Sigmoid colon (tissue), 7 donors: ENCODE results near the gene SRP54. TPM values are rescaled to one million over a fixed set of nuclear protein-coding genes. Genes with fewer than 3 reads are reported as not detected.

Source experiments
- DNase-seq: peaks from one replicate; pipeline ENCODE4 v3.0.0-alpha.2; 2019
- H3K27ac ChIP-seq, 4 donors: fragments of 200-600 bp; sonication (generic); one replicate each; pipeline ENCODE4 v1.5.1; 2016 to 2019; ENCODE audit warnings: mild to moderate bottlenecking in 1 of 4
- H3K27me3 ChIP-seq, 3 donors: fragments of 200-600 bp; sonication (generic); one replicate each; pipeline ENCODE4 v1.5.1; 2019; ENCODE audit warnings: mild to moderate bottlenecking in 1 of 3
- H3K36me3 ChIP-seq, 4 donors: fragments of 200-600 bp; sonication (generic); one replicate each; pipeline ENCODE4 v1.5.1; 2016 to 2019
- H3K4me1 ChIP-seq, 4 donors: fragments of 200-600 bp; sonication (generic); one replicate each; pipeline ENCODE4 v1.5.1; 2017 to 2019
- H3K4me3 ChIP-seq, 4 donors: fragments of 200-600 bp; sonication (generic); one replicate each; pipeline ENCODE4 v1.5.1; 2017 to 2019; ENCODE audit warnings: mild to moderate bottlenecking in 2 of 4, moderate library complexity in 1 of 4
- H3K9me3 ChIP-seq, 4 donors: fragments of 200-600 bp in 3 of 4; sonication (generic) in 3 of 4; one replicate each; pipeline versions ENCODE4 v1.5.1 to v1.6.1; 2013 to 2019
- CTCF ChIP-seq, 4 experiments: fragments of 450-650 bp in 3 of 4; fragments of 200-600 bp in 1 of 4; IDR thresholded peaks; one replicate each; pipeline ENCODE4 v1.5.1; 2016 to 2019; ENCODE audit warnings: antibody characterized with exemption in 4 of 4, mild to moderate bottlenecking in 3 of 4, moderate library complexity in 2 of 4
- EP300 ChIP-seq, 4 donors: sonication (generic); formaldehyde crosslinking; IDR thresholded peaks; one replicate each; pipeline ENCODE4 v1.6.1; 2017; ENCODE audit warnings: antibody characterized with exemption in 4 of 4
- POLR2A ChIP-seq, 2 donors: fragments of 450-650 bp; IDR thresholded peaks; one replicate each; pipeline ENCODE4 v1.6.1; 2016; ENCODE audit warnings: antibody characterized with exemption in 2 of 2, mild to moderate bottlenecking in 2 of 2, moderate library complexity in 2 of 2
- POLR2AphosphoS5 ChIP-seq, 4 donors: sonication (generic); formaldehyde crosslinking; IDR thresholded peaks; one replicate each; pipeline ENCODE4 v1.6.1; 2017; ENCODE audit warnings: antibody characterized with exemption in 4 of 4
- WGBS, 2 donors: extraction: QIAGEN DNeasy Blood & Tissue Kit; methylation state at CpG; one replicate each; pipeline ENCODE4 v1.1.7; 2013; 5-methylcytosine and 5-hydroxymethylcytosine counted together
- intact Hi-C: fragments of 100-400 bp; cut with DNase I; formaldehyde crosslinking; loops from one replicate; pipeline ENCODE4 v1.15.1; 2023
- polyA plus RNA-seq, 3 donors: library from polyadenylated mRNA; stranded (reverse); fragments of 200-250 nt; gene quantifications; one replicate each; pipeline ENCODE4 v1.2.3, GENCODE V29; 2013
- total RNA-seq, 4 donors: library from RNA; depleted of rRNA; stranded (reverse); fragments of >200 nt; gene quantifications; one replicate each; pipeline ENCODE4 v1.1.0, GENCODE V29; 2016
- donor health status: healthy with polysubstance abuse.
- donor health status: Bipolar disorder and iron deficiency.
- donor health status: healthy.

SRP54 gene
- total and polyA plus RNA-seq, 7 donors, result 29.9 to 36.1 (median 34.2) TPM

DNA sequence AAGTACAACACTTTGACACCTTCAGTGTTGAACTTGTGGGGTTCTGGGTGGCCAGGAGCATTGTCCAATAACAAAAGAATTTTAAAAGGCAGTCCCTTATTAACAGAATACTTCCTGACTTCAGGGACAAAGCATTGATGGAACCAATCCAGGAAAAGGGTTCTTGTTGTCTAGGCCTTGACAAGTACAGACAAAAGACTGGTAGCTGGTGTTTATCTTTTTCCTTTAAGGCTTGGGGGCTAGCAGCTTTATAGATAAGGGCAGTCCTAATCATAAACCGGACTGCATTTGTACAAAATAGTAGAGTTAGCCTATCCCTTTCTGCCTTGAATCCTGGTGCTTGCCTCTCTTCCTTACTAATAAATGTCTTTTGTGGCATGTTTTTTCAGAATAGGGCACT is 90.7 kb downstream of the SRP54 start:
- TF ChIP-seq CTCF (IDR thresholded peaks at IDR 0.05) (no peak), EP300 (IDR thresholded peaks at IDR 0.05) (no peak), POLR2A (IDR thresholded peaks at IDR 0.05) (no peak), POLR2AphosphoS5 (IDR thresholded peaks at IDR 0.05) (no peak)
- peaks cover 0 to 64% (median 8%) of the 10 kb centered on the region in 4 donors for H3K36me3 ChIP-seq
- H3K4me3 ChIP-seq, result no peak overlapping the region
- WGBS, 2 donors, result 96 to 98% methylated on average over 1 of the region's 1 CpG
- no peak overlapping the region for H3K27ac ChIP-seq
- intact Hi-C loops, result no loop called here
- H3K4me1 ChIP-seq, result no peaks in the 10 kb centered on the region
- H3K27me3 ChIP-seq, result no peaks in the 10 kb centered on the region
- H3K9me3 ChIP-seq, result no peaks in the 10 kb centered on the region
- no peak for DNase-seq

DNA sequence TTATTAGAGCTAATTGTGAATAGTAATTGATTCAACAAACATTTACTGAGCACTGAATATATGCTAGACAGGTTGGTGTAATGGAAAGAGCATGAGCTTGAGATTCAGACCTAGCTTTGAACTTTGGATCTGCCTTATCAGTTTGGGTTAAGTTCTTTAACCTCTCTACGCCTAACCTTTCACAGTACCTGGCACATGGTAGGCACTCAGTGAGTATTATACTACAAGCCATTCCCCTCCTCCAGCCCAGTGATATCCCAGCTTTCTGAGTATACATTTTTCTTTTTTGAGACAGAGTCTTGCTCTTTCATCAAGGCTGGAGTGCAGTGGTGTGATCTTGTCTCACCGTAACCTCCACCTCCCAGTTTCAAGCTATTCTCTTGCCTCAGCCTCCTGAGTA is 95.3 kb downstream of the SRP54 start:
- H3K4me1 ChIP-seq, result no peaks in the 10 kb centered on the region

More for the DNA sequence above, 95.3 kb downstream of the SRP54 start:
- Histone ChIP-seq H3K4me3 (no peak overlapping the region), H3K9me3 (no peaks in the 10 kb centered on the region), H3K27me3 (no peaks in the 10 kb centered on the region), H3K36me3 (peaks cover 0 to 76% (median 18%) of the 10 kb centered on the region in 4 donors), H3K27ac (no peak overlapping the region)
- DNase-seq, result no peak
- 57 to 87% methylated on average over 2 of the region's 2 CpGs for WGBS, 2 donors
- intact Hi-C loops, result no loop called here
- no peak for TF ChIP-seq EP300 (IDR thresholded peaks at IDR 0.05)
- TF ChIP-seq CTCF (IDR thresholded peaks at IDR 0.05), result no peak
- no peak for TF ChIP-seq POLR2AphosphoS5 (IDR thresholded peaks at IDR 0.05)
- no peak for TF ChIP-seq POLR2A (IDR thresholded peaks at IDR 0.05)

Other genes with a start within 250 kb of the SRP54 start
- 10 to 100 TPM; 18.2 to 25.2 (median 21.6) TPM for gene BAZ1A, start 107.6 kb upstream of the SRP54 start, total RNA-seq
- gene BAZ1A, start 107.6 kb upstream of the SRP54 start, polyA plus RNA-seq, result 10 to 100 TPM; 22.4 to 73.1 (median 31.8) TPM
- gene FAM177A1, start 63.3 kb downstream of the SRP54 start, total RNA-seq, result 10 to 100 TPM; 26.3 to 61.5 (median 40.8) TPM
- gene FAM177A1, start 63.3 kb downstream of the SRP54 start, polyA plus RNA-seq, result 100 to 1,000 TPM in 2 of 3 donors, 10 to 100 TPM in 1; 66.7 to 171 (median 145) TPM
- gene PPP2R3C, start 139.0 kb downstream of the SRP54 start, total RNA-seq, result 10 to 100 TPM; 25.3 to 44.3 (median 40.5) TPM
- gene PPP2R3C, start 139.0 kb downstream of the SRP54 start, polyA plus RNA-seq, result 10 to 100 TPM; 22.1 to 50.9 (median 45.6) TPM
- 10 to 100 TPM in 3 of 4 donors, 1 to 10 TPM in 1; 7.9 to 17.1 (median 13.6) TPM for gene PRORP, start 139.6 kb downstream of the SRP54 start, total RNA-seq
- gene PRORP, start 139.6 kb downstream of the SRP54 start, polyA plus RNA-seq, result 10 to 100 TPM; 11.4 to 26.0 (median 25.7) TPM